K562 (cell line): Measurements from ENCODE around the gene RXRB. TPM values are rescaled to one million over a fixed set of nuclear protein-coding genes. Genes with fewer than 3 reads are reported as not detected.

ENCODE experiments used
- ATAC-seq: fragments of 200-7000 bp; cut with Tn5 transposase; 3 replicates; pipeline ENCODE4 v1.9.1; 2020; ENCODE audit warnings: moderate library complexity
- BruUV-seq: library from RNA; stranded (reverse); fragments of 400-500 nt; replicated peaks from 2 replicates; lab custom pipeline; 2021; lab: Mats Ljungman, UMichigan
- CTCF ChIA-PET: fragments of 300-600 bp; formaldehyde crosslinking; extraction: SDS; loops from one replicate; lab custom pipeline; 2021; ENCODE audit warnings: low intra/inter-chr PET ratio; lab: Yijun Ruan, JAX
- POLR2A ChIA-PET: fragments of 300-600, 350-650 bp; sonication (Branson Sonifier 250); formaldehyde crosslinking; extraction: SDS; loops from one replicate; lab custom pipeline; 2021; ENCODE audit warnings: antibody characterized with exemption, inconsistent platforms; lab: Yijun Ruan, JAX
- DNase-seq, 4 experiments: peaks; one replicate each; pipeline versions ENCODE4 v3.0.0 to v3.0.0-alpha.2; 2011 to 2018; ENCODE audit warnings: low spot score in 3 of 4, mixed read lengths in 3 of 4; ENCODE audit errors: extremely low read depth in 1 of 4
- FAIRE-seq: peaks from 2 replicates; lab custom pipeline; 2011; peaks lifted over from hg19 to GRCh38; lab: Jason Lieb, UNC
- H2AFZ ChIP-seq: 2 replicates; pipeline ENCODE4 v1.6.0; 2011; ENCODE audit warnings: low read depth, low read length, control low read depth, inconsistent platforms
- H3K27ac ChIP-seq: fragments of 200-600 bp; 3 replicates; pipeline ENCODE4 v1.8.0; 2011; ENCODE audit warnings: low read depth, mild to moderate bottlenecking, control low read depth, inconsistent platforms, low read length, moderate library complexity, mixed read lengths; ENCODE audit errors: extremely low read depth
- H3K27me3 ChIP-seq, 2 experiments: fragments of 300-600 bp in 1 of 2; 2 replicates in 1 of 2; 3 replicates in 1 of 2; pipeline versions ENCODE4 v1.6.0 to v1.8.0; 2011; ENCODE audit warnings: inconsistent platforms in 2 of 2, low read length in 2 of 2, mild to moderate bottlenecking in 1 of 2, mixed read lengths in 1 of 2, moderate library complexity in 1 of 2; ENCODE audit not compliant: control insufficient read depth in 2 of 2, insufficient read depth in 2 of 2
- H3K36me3 ChIP-seq: fragments of 300-600 bp; 3 replicates; pipeline ENCODE4 v1.8.0; 2011; ENCODE audit warnings: mild to moderate bottlenecking, low read length, inconsistent platforms; ENCODE audit not compliant: control insufficient read depth, insufficient read depth
- H3K4me1 ChIP-seq, 2 experiments: fragments of 200-600 bp in 1 of 2; replicated peaks in 1 of 2; 2 replicates in 1 of 2; 3 replicates in 1 of 2; pipeline versions ENCODE4 v1.5.1 to v1.8.0; 2011; ENCODE audit warnings: inconsistent platforms in 2 of 2, low read length in 2 of 2, mild to moderate bottlenecking in 1 of 2, mixed read lengths in 1 of 2, moderate library complexity in 1 of 2; ENCODE audit not compliant: control insufficient read depth in 2 of 2, insufficient read depth in 2 of 2
- H3K4me2 ChIP-seq: 2 replicates; pipeline ENCODE4 v1.6.1; 2011; ENCODE audit warnings: low read length, control low read depth, inconsistent platforms, mixed read lengths; ENCODE audit not compliant: insufficient read depth
- H3K4me3 ChIP-seq: fragments of 200-600 bp; sonication (generic), shearing (Covaris generic); 2 replicates; pipeline ENCODE4 v1.5.1; 2016; ENCODE audit warnings: control low read depth, inconsistent platforms
- H3K79me2 ChIP-seq: fragments of 200-600 bp; 3 replicates; pipeline ENCODE4 v1.8.0; 2011; ENCODE audit warnings: low read length, inconsistent platforms; ENCODE audit not compliant: control insufficient read depth, insufficient read depth
- H3K9ac ChIP-seq, 2 experiments: 2 replicates each; pipeline versions ENCODE4 v1.6.0 to v1.6.1; 2011; ENCODE audit warnings: low read depth in 2 of 2, low read length in 2 of 2, control low read depth in 1 of 2, inconsistent platforms in 1 of 2, mild to moderate bottlenecking in 1 of 2, mixed read lengths in 1 of 2; ENCODE audit not compliant: insufficient read depth in 1 of 2
- H3K9me1 ChIP-seq: one replicate; pipeline ENCODE4 v1.6.0; 2011; ENCODE audit warnings: inconsistent platforms, mild to moderate bottlenecking, low read length, moderate library complexity; ENCODE audit not compliant: control insufficient read depth, insufficient read depth
- H3K9me3 ChIP-seq: replicated peaks from 2 replicates; pipeline ENCODE4 v1.5.1; 2011; ENCODE audit warnings: low read depth, low read length, inconsistent platforms; ENCODE audit not compliant: control insufficient read depth, insufficient read depth
- H4K20me1 ChIP-seq: replicated peaks from 2 replicates; pipeline ENCODE4 v1.6.1; 2011; ENCODE audit warnings: low read length, inconsistent platforms, mixed read lengths; ENCODE audit not compliant: control insufficient read depth, insufficient read depth
- NR2C2 ChIP-seq, 2 experiments: fragments of 200-800 bp in 1 of 2; sonication (Bioruptor generic) in 1 of 2; sonication (generic) in 1 of 2; formaldehyde crosslinking in 1 of 2; IDR thresholded peaks; 2 replicates each; pipeline versions ENCODE4 v1.6.1 to v1.8.0; 2016 to 2022; ENCODE audit warnings: mild to moderate bottlenecking in 1 of 2, missing compliant biosample characterization in 1 of 2, missing genetic modification characterization in 1 of 2, missing genetic modification reagents in 1 of 2
- POLR3A ChIP-seq: IDR thresholded peaks from 2 replicates; pipeline ENCODE4 v1.6.1; 2011; ENCODE audit warnings: borderline replicate concordance, mild to moderate bottlenecking, moderate library complexity; ENCODE audit not compliant: insufficient read length, insufficient read depth; ENCODE audit errors: extremely low read depth
- TRIM25 ChIP-seq: fragments of 450-650 bp; IDR thresholded peaks from 2 replicates; pipeline ENCODE4 v1.7.0; 2016; ENCODE audit warnings: borderline replicate concordance
- ZNF324 ChIP-seq: fragments of 250-450 bp; sonication (Bioruptor Pico); IDR thresholded peaks from 2 replicates; pipeline ENCODE4 v1.4.0; 2020; ENCODE audit warnings: mild to moderate bottlenecking
- WGBS: fragments of 100-300 bp; shearing (Covaris generic); methylation state at CpG from one replicate; pipeline ENCODE4 v1.1.6; 2016; ENCODE audit warnings: low coverage, mixed read lengths; ENCODE audit not compliant: insufficient coverage; ENCODE audit errors: missing lambda C conversion rate; 5-methylcytosine and 5-hydroxymethylcytosine counted together
- in situ Hi-C: fragments of 300-500 bp; cut with MboI; formaldehyde crosslinking; loops from 4 replicates; pipeline ENCODE4 v1.15.0; 2018; ENCODE audit warnings: inconsistent platforms, mixed read lengths
- intact Hi-C: fragments of 100-400 bp; cut with micrococcal nuclease; formaldehyde crosslinking; loops from 2 replicates; pipeline ENCODE4 v1.14.2; 2022
- polyA plus RNA-seq, 8 experiments: library from polyadenylated mRNA; depleted of rRNA in 4 of 8; stranded (reverse) in 5 of 8; unstranded in 3 of 8; fragments of >200 nt; fragmentation: Nextera tagmentation in 2 of 8; fragmentation: Illumina TruSeq in 1 of 8; extraction: Ambion mirVana in 2 of 8; extraction: Trizol in 1 of 8; gene quantifications; 2 replicates each; pipeline versions ENCODE4 v1.2.1 to v1.2.3, GENCODE V29; 2011 to 2014; ENCODE audit warnings: inconsistent platforms in 1 of 8, missing spikeins in 1 of 8
- total RNA-seq, 7 experiments: library from RNA; depleted of rRNA in 6 of 7; stranded (reverse); fragments of >200 nt in 6 of 7; fragmentation: Illumina TruSeq in 2 of 7; extraction: Trizol in 2 of 7; gene quantifications; 2 replicates each; pipeline versions ENCODE4 v1.2.1 to v1.2.3, GENCODE V29; 2011 to 2021; ENCODE audit warnings: low replicate concordance in 1 of 7
- TF ChIP-seq, protein P1 (sequence below): sonication (generic); formaldehyde crosslinking; IDR thresholded peaks from 2 replicates; pipeline ENCODE4 v1.5.0; 2020; ENCODE audit warnings: missing genetic modification reagents

RXRB gene
- total and polyA plus RNA-seq, 9 of the 15 experiments (the other 6 are each of a cell fraction or from before 2014, with no cell fraction given), result 0.76 to 35.5 (median 18.4) TPM

DNA sequence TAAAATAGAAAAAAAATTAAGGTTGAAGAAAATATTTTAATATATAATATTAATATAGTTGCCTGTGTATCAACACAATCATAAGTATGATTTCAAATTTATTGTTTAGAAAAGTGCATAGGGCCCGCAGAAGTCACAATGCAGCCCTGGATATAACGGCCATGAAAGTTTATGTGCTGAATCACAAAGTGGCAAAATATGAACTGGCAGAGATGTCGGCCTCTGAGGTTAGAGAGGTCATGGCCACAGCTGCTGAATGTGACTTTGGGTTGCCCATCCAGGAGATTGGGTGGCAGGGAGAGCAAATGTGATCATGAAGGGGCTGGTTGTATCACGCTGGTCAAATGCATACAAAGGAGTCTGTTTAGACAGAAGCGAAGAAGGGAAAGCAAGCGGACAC is 43.9 kb downstream of the RXRB start:
- no peak overlapping the region for H3K9ac ChIP-seq
- ChIA-PET POLR2A (no interaction called here), CTCF (interaction anchor here (0.7 kb wide), 1 partner anchor 16 kb away, joined by 4 read pairs; no protein-coding TSS in a partner anchor)
- no peaks in the 10 kb centered on the region for H3K9me3 ChIP-seq
- H3K27me3 ChIP-seq, result peaks cover 4 to 17% of the 10 kb centered on the region in 2 experiments; a peak in 3 of 5 replicates
- no peaks in the 10 kb centered on the region for H4K20me1 ChIP-seq
- DNase-seq (peak in 1 of 4 experiments; percentile 5), FAIRE-seq (no peak), ATAC-seq (no peak)
- no peak overlapping the region for H2AFZ ChIP-seq
- WGBS, result 4% methylated on average over 6 of the region's 6 CpGs
- intact Hi-C loops (no loop called here), in situ Hi-C loops (no loop called here)
- H3K4me2 ChIP-seq, result no peak overlapping the region
- no peak overlapping the region for H3K4me3 ChIP-seq
- no peaks in the 10 kb centered on the region for H3K36me3 ChIP-seq
- H3K9me1 ChIP-seq, result no peaks in the 10 kb centered on the region
- no peaks in the 10 kb centered on the region for H3K79me2 ChIP-seq
- BruUV-seq, result no TSS peak
- H3K4me1 ChIP-seq, result peaks cover under 1 to 6% of the 10 kb centered on the region in 2 experiments; a peak in 3 of 5 replicates
- H3K27ac ChIP-seq, result no peak overlapping the region
- TF ChIP-seq TRIM25, result no peak
- TF ChIP-seq POLR3A, result no peak
- TF ChIP-seq, protein P1, sequence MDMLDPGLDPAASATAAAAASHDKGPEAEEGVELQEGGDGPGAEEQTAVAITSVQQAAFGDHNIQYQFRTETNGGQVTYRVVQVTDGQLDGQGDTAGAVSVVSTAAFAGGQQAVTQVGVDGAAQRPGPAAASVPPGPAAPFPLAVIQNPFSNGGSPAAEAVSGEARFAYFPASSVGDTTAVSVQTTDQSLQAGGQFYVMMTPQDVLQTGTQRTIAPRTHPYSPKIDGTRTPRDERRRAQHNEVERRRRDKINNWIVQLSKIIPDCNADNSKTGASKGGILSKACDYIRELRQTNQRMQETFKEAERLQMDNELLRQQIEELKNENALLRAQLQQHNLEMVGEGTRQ (CRISPR knock-in tag), result no peak
- no peak for TF ChIP-seq ZNF324 (CRISPR knock-in tag)
- no peak for TF ChIP-seq NR2C2 (CRISPR knock-in tag; IDR thresholded peaks at IDR 0.05)
- no peak for TF ChIP-seq NR2C2 (tag; IDR thresholded peaks at IDR 0.05)
